Spleen (tissue), 7 donors: ENCODE results near the gene KRTAP9-9.
"Not testable (repeated sequence)": the region's sequence is repeated elsewhere in the genome, so short reads cannot be mapped to it uniquely, and the experiment has no call there.

Experiments
- CTCF ChIP-seq, 11 experiments: fragments of 200-600 bp in 7 of 11; fragments of 450-650 bp in 4 of 11; sonication (generic) in 4 of 11; IDR thresholded peaks in 8 of 11; conservative IDR thresholded peaks in 3 of 11; 1 replicate in 7 of 11; 2 replicates in 4 of 11; pipeline versions ENCODE4 v1.4.0 to v1.8.0; 2016 to 2021; ENCODE audit warnings: antibody characterized with exemption in 11 of 11, inconsistent platforms in 4 of 11, mild to moderate bottlenecking in 1 of 11
- POLR2A ChIP-seq, 3 donors: fragments of 450-650 bp; IDR thresholded peaks; one replicate each; pipeline ENCODE4 v1.5.1; 2017; ENCODE audit warnings: antibody characterized with exemption in 3 of 3, mild to moderate bottlenecking in 1 of 3
- POLR2AphosphoS5 ChIP-seq, 3 donors: sonication (generic); formaldehyde crosslinking; IDR thresholded peaks; one replicate each; pipeline ENCODE4 v1.5.1; 2017; ENCODE audit warnings: antibody characterized with exemption in 3 of 3
- donor health status: DM: no; HTN: no; CAD: no; lungs with moderate emphysema.
- donor health status: DM: no; HTN: no; CAD: no.
- donor health status: DM: no; HTN: no; CAD: no.

GRCh38 chr17:41249637-41250240, 5.4 kb upstream of the KRTAP9-9 start, which contains the start of gene KRTAP9-4:
- not testable (repeated sequence) for TF ChIP-seq POLR2A (IDR thresholded peaks at IDR 0.05); CTCF (IDR thresholded peaks at IDR 0.05 in 8 of 11, conservative IDR thresholded peaks at IDR 0.05 in 3 of 11); POLR2AphosphoS5 (IDR thresholded peaks at IDR 0.05)
